Measurements from ENCODE around the gene KRT32. TPM values are rescaled to one million over a fixed set of nuclear protein-coding genes. Genes with fewer than 3 reads are reported as not detected.
"Not testable (repeated sequence)": the region's sequence is repeated elsewhere in the genome, so short reads cannot be mapped to it uniquely, and the experiment has no call there.

KRT32 gene
- total RNA-seq, 2 donors from 2014 or later: not detected

DNA sequence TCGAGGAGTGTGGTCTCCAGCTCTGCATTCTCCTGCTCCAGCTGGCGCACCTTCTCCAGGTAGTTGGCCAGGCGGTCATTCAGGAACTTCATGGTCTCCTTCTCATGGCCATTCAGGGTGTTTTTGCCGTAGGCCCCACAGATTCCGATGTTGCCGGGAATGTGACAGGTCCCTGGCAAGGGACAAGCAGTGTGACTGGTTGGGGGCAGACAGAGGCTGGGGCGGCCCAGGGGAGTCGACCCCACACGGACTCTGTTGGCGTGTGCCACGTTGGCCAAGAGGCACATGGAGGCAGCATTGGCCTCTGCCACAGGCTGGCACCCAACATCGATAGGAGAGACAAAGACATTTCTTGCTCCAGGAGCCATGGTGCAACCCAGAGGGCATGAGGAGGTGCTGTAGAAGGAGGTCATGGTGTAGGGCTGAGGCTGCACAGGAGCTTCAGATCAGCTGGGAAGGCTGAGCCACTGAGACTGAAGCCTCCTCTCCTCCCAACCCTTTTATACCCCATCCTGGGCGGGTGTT is 43.0 kb downstream of the KRT32 start, which contains the start of gene KRT37:
KRT37 (minus strand) TSS at position 475 of the 525 bp plus-strand sequence; CDS start at position 413, 62 bp downstream.
- H3K9me3 ChIP-seq (ENCODE audit: control insufficient read depth, low read length, poor library complexity, severe bottlenecking): no peaks in the 10 kb centered on the region
- H3K27me3 Mint-ChIP-seq: peaks cover 18% of the 10 kb centered on the region
- no peak for ATAC-seq
- H3K4me3 Mint-ChIP-seq: no peak within 1 kb of the TSS
- peaks cover 2% of the 10 kb centered on the region for H3K4me1 Mint-ChIP-seq
- no peak for DNase-seq
- peak within 1 kb of the TSS; percentile 12 for H3K27ac Mint-ChIP-seq
- no peaks in the 10 kb centered on the region for H3K36me3 Mint-ChIP-seq (ENCODE audit: low read depth)

DNA sequence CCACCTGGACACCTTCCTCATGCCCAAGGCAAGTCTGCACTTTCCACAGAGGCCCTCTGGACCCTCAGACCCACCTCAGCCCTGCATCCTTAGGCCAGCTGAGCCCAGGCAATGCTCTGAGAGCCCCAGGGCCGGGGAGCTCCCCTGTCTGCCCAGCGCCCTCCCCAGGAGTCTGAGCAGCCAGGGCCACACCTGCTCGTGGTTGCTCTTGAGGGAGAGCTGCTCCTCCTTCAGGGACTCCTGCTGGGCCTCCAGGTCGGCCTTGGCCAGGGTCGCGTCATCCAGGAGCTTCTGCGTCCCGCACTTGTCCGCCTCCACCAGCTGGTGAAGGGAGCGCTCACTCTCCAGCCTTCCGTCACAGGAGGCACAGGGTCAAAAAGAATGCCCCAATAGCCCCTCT is 44.6 kb downstream of the KRT32 start:
- not testable (repeated sequence) for H3K36me3 Mint-ChIP-seq (ENCODE audit: low read depth); DNase-seq; H3K4me3 Mint-ChIP-seq; H3K27ac Mint-ChIP-seq; ATAC-seq; H3K9me3 ChIP-seq (ENCODE audit: control insufficient read depth, low read length, poor library complexity, severe bottlenecking); H3K4me1 Mint-ChIP-seq
- H3K27me3 Mint-ChIP-seq: peaks cover 12% of the 10 kb centered on the region

DNA sequence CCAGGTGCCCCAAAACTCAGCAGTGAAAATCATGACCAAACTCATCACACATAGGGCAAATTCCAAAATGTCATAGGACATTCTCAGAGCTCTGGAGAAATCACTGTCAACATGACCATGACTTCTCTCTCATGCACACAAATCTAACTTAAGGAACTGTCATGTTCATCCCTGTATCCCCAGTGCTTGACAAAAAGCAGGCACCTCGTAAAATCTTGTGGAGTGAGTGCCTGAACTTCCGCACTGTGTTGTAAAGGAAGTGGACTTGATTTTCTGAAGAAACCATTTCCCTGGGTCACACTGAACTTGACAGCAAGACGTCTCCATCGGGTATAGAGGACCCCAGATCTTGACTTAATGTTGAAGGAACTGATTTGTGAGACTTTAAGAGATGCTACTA is 45.6 kb downstream of the KRT32 start:
- Mint-ChIP-seq H3K27ac (no peak overlapping the region), H3K4me1 (peaks cover 12% of the 10 kb centered on the region), H3K27me3 (peaks cover 12% of the 10 kb centered on the region), H3K36me3 (ENCODE audit: low read depth) (peaks cover 5% of the 10 kb centered on the region), H3K4me3 (no peak overlapping the region)
- no peaks in the 10 kb centered on the region for H3K9me3 ChIP-seq (ENCODE audit: control insufficient read depth, low read length, poor library complexity, severe bottlenecking)
- ATAC-seq: no peak
- DNase-seq: no peak

DNA sequence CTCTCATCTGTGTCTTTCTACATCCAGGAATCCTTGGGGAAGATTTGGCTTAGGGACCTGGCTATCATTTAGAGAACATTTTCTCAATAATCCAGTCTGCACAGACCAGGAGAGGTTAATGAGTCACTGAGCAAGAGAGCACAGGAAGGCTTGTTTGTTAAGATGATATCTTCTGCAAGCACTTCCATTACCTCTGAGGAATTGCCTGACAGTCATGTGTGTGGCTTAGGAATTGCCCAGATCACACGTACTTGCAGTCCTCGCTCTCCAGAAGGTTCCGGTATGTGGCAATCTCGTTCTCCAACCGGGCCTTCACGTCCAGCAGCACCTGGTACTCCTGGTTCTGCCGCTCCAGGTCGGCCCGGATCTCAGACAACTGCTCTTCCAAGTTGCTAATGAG is 46.1 kb downstream of the KRT32 start:
- H3K27ac Mint-ChIP-seq: no peak overlapping the region
- peaks cover 12% of the 10 kb centered on the region for H3K27me3 Mint-ChIP-seq
- H3K36me3 Mint-ChIP-seq (ENCODE audit: low read depth): peaks cover 5% of the 10 kb centered on the region
- DNase-seq (no peak), ATAC-seq (no peak)
- H3K4me1 Mint-ChIP-seq: peaks cover 16% of the 10 kb centered on the region
- H3K9me3 ChIP-seq (ENCODE audit: control insufficient read depth, low read length, poor library complexity, severe bottlenecking): no peaks in the 10 kb centered on the region
- H3K4me3 Mint-ChIP-seq: no peak overlapping the region

DNA sequence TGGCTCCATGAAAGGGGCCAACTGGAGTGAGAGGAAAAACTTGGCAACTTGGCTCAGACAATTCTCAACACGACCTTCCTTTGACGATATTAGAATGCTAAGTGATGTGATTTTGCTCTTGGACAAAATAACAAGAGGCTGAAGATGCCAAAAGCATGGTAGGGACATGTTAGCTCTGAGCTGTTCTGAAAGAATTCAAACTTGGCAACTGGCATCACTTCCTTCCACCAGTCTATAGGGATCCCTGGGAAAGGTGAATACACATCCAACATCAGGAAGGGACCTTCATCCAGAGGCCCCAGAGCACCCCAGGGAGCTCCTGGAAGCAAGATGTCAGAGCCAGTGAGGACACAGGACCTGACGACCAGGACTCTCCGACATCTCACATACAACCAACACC is 47.1 kb downstream of the KRT32 start:
- H3K27ac Mint-ChIP-seq: no peak overlapping the region
- no peak overlapping the region for H3K4me3 Mint-ChIP-seq
- no peaks in the 10 kb centered on the region for H3K9me3 ChIP-seq (ENCODE audit: control insufficient read depth, low read length, poor library complexity, severe bottlenecking)
- peaks cover 7% of the 10 kb centered on the region for H3K36me3 Mint-ChIP-seq (ENCODE audit: low read depth)
- ATAC-seq (no peak), DNase-seq (no peak)
- peaks cover 12% of the 10 kb centered on the region for H3K27me3 Mint-ChIP-seq
- H3K4me1 Mint-ChIP-seq: peaks cover 16% of the 10 kb centered on the region

DNA sequence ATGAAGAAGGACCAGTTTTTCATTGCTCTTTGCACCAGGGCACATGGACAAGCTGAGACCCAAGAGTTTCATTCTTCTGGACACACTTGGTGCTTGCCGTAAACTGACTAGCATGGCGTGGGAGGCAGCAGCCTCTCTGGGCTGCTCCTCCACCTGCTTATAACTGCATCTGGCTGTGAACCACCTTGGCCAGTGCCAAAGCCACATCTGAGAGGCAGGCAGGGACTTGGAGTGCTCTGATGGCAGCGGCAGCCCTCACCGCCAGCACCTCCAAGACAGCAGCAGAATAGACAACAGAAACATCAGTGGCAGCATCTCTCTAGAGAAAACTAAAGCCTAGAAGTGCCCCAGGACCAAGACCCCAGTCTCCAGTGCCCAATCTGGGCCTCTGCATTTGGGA is 47.5 kb downstream of the KRT32 start:
- H3K4me3 Mint-ChIP-seq: no peak overlapping the region
- peaks cover 16% of the 10 kb centered on the region for H3K4me1 Mint-ChIP-seq
- H3K36me3 Mint-ChIP-seq (ENCODE audit: low read depth): peaks cover 7% of the 10 kb centered on the region
- peaks cover 12% of the 10 kb centered on the region for H3K27me3 Mint-ChIP-seq
- no peaks in the 10 kb centered on the region for H3K9me3 ChIP-seq (ENCODE audit: control insufficient read depth, low read length, poor library complexity, severe bottlenecking)
- no peak overlapping the region for H3K27ac Mint-ChIP-seq
- ATAC-seq (peak; percentile 57), DNase-seq (no peak)

DNA sequence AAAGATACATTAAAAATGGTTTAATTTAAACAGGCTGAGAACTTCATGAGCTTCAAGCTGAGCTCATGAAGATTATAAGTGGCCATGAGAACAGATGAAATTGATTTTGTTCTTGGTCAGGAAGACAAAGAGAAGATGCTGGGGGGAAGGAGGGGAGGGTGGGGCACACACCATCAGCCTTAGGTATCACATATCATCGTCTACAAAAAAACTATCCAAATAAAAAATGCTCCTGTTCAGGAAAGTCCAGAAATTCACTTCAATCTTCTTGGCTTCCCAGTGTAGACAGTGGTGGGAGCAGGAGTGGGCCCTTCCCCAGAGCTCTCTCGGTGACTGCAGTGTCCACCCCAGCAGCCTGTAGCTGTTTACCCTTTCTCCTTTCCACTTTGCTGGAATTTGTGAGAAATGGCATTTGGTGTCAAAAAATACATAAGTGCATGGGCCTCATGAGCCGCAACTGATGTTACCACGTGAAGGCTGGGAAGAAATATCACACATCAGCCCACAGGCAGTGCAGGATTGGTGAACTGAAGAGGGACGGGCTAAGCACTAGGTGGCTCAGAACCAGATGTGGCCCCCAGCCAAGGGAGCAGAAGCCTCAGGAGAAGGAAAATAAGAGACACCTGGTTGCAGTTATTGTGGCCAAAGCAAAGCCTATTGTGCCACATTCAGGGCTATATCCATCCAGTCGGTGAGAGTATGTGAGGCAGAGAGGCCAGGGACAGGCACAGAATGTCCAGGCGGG is 48.9 kb downstream of the KRT32 start:
- no peak overlapping the region for H3K4me3 Mint-ChIP-seq
- ATAC-seq: no peak
- H3K4me1 Mint-ChIP-seq: peaks cover 16% of the 10 kb centered on the region
- no peaks in the 10 kb centered on the region for H3K9me3 ChIP-seq (ENCODE audit: control insufficient read depth, low read length, poor library complexity, severe bottlenecking)
- H3K36me3 Mint-ChIP-seq (ENCODE audit: low read depth): peaks cover 9% of the 10 kb centered on the region
- no peak for DNase-seq
- H3K27ac Mint-ChIP-seq: no peak overlapping the region
- H3K27me3 Mint-ChIP-seq: peaks cover 12% of the 10 kb centered on the region

DNA sequence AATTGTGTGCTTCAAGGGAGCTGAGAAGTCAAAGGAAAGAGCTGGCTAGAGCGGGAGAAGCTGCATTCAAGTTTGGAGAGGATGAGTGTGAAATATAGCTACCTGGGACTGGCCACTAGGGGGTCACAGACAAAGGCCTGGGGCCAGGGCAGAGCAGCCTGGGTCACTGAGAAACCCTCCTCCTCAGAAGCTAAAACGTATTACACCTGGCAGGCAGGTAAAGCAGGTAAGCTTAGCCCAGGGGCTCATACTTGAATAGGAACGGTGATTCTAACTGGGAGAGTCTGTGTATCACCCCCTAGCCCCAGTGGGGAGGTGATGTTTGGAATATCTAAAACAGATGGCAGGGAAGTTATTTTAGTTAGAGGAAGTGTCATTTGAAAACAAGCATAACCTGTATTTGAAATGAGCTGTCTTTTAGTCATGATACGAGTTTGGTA is 49.6 kb downstream of the KRT32 start:
- Mint-ChIP-seq H3K27me3 (peaks cover 12% of the 10 kb centered on the region), H3K4me1 (peaks cover 16% of the 10 kb centered on the region), H3K36me3 (ENCODE audit: low read depth) (peaks cover 9% of the 10 kb centered on the region), H3K4me3 (no peak overlapping the region), H3K27ac (peak overlapping the region; percentile 65)
- ATAC-seq: no peak
- no peak for DNase-seq
- H3K9me3 ChIP-seq (ENCODE audit: control insufficient read depth, low read length, poor library complexity, severe bottlenecking): no peaks in the 10 kb centered on the region

DNA sequence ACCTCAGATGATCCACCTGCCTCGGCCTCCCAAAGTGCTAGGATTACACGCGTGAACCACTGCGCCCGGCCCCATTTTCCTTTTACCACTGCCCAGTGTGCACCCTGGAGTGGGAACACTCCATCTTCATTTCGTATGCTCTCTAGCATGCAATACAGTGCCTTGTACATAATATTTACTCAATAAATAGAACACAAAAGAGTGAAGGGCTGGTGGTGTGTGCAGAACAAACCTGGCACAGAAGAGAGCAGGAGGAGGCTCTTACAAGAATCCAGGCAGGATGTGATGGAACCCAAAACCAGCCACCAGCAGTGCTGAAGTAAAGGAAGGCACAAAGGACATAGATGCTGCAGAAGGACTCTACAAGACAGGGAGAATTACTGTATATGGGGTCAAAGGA is 50.1 kb downstream of the KRT32 start:
- ATAC-seq (no peak), DNase-seq (no peak)
- Mint-ChIP-seq H3K27me3 (peaks cover 12% of the 10 kb centered on the region), H3K36me3 (ENCODE audit: low read depth) (peaks cover 9% of the 10 kb centered on the region), H3K4me1 (peaks cover 16% of the 10 kb centered on the region), H3K4me3 (no peak overlapping the region), H3K27ac (peak overlapping the region; percentile 65)
- H3K9me3 ChIP-seq (ENCODE audit: control insufficient read depth, low read length, poor library complexity, severe bottlenecking): no peaks in the 10 kb centered on the region

DNA sequence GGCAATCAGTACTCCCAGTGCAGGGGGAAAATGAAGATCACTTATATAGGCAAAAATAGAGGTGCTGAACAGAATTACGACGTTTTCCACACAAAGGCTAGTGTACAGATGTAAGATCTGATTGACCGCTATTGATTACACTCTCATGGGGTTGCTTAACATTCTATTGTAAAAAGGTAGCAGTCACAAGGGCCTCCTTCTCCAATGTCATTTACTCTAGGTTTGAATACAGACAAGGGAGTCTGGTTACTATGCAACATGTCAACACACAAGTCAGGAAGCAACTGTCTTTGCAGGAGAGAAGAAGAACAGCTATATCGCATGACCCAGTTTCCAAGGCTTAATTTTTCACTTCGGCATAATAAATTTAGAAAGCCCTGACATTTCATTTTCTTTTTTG is 50.7 kb downstream of the KRT32 start:
- Mint-ChIP-seq H3K27me3 (peaks cover 12% of the 10 kb centered on the region), H3K4me3 (no peak overlapping the region), H3K4me1 (peaks cover 16% of the 10 kb centered on the region), H3K36me3 (ENCODE audit: low read depth) (peaks cover 9% of the 10 kb centered on the region), H3K27ac (peak overlapping the region; percentile 65)
- H3K9me3 ChIP-seq (ENCODE audit: control insufficient read depth, low read length, poor library complexity, severe bottlenecking): no peaks in the 10 kb centered on the region
- DNase-seq (no peak), ATAC-seq (peak; percentile 37)

DNA sequence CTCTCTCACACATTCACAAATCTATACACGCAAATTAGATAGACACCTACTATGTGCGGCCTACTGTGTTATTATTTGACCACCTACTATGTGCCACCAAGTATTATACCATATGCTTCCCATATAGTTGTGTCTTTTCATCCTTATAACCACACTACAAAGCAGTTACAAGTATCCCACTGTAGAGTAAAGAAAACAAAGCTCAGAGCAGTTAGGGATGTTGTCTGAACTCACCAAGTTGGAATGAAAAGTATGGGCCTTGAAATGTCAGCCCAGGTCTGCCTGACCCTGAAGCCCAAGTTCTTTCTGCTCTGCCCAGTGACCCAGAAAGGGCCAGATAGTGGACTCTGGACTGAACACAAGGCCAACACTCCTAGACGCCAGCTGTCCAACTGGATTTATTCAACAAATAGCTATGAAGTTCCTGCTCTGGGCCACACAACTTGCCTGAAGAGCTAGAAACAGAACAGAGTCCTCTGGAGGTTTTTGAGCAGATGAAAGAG is 51.3 kb downstream of the KRT32 start:
- DNase-seq (no peak), ATAC-seq (no peak)
- Mint-ChIP-seq H3K4me3 (no peak overlapping the region), H3K4me1 (peaks cover 14% of the 10 kb centered on the region), H3K36me3 (ENCODE audit: low read depth) (peaks cover 9% of the 10 kb centered on the region), H3K27me3 (peaks cover 12% of the 10 kb centered on the region), H3K27ac (peak overlapping the region; percentile 65)
- no peaks in the 10 kb centered on the region for H3K9me3 ChIP-seq (ENCODE audit: control insufficient read depth, low read length, poor library complexity, severe bottlenecking)

DNA sequence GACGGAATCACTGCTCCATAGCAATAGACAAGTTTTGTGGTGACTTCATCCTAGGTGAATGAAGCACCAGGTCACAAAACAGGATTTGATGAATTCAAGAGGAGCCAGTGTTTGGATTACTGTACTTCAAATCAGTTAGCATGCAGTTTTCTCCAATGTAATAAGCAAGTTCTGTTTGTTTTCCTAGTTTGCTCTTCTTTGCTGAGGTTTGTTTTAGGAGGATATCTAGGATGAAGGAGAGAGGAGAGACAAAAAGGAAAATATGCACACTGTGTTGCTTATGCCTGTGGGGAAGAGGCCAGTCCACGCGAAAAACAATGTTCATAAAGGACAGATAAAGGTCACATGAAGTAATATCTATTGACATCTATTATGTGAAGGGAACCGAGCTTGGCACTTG is 51.8 kb downstream of the KRT32 start:
- Mint-ChIP-seq H3K4me3 (no peak overlapping the region), H3K27me3 (peaks cover 10% of the 10 kb centered on the region)

DNA sequence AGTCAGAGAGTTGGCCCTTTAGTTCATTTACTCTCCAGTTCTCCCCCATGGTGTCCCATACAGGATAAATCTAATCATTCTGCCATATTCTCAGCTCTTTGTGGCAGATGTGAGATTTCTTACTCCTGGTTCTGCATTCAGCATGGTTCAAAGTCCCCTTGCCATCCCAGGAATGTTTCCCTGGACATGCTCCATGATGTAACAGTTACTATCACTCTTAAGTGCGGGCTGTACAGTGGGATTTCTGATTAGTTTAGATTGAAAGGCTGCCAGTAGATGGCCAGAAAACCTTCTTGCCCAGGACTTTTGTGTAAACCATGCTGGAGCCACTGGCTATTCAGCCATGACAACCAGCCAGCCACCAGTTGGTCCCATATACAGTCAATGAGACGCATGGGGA is 53.2 kb downstream of the KRT32 start:
- Mint-ChIP-seq H3K27me3 (no peaks in the 10 kb centered on the region), H3K4me1 (peaks cover 22% of the 10 kb centered on the region), H3K27ac (peak overlapping the region; percentile 3), H3K4me3 (no peak overlapping the region), H3K36me3 (ENCODE audit: low read depth) (peaks cover 11% of the 10 kb centered on the region)
- ATAC-seq (no peak), DNase-seq (no peak)
- H3K9me3 ChIP-seq (ENCODE audit: control insufficient read depth, low read length, poor library complexity, severe bottlenecking): no peaks in the 10 kb centered on the region

More for the DNA sequence above, 51.8 kb downstream of the KRT32 start:
- ATAC-seq (no peak), DNase-seq (no peak)
- H3K4me1 Mint-ChIP-seq: peaks cover 14% of the 10 kb centered on the region
- H3K9me3 ChIP-seq (ENCODE audit: control insufficient read depth, low read length, poor library complexity, severe bottlenecking): no peaks in the 10 kb centered on the region
- no peak overlapping the region for H3K27ac Mint-ChIP-seq
- H3K36me3 Mint-ChIP-seq (ENCODE audit: low read depth): peaks cover 9% of the 10 kb centered on the region

All from T-helper 17 cell (primary cell).